Activated B cell treated with CpG ODN at 0.5 μM for 24 hours (primary cell): ENCODE results near the gene AUTS2. TPM values are rescaled to one million over a fixed set of nuclear protein-coding genes. Genes with fewer than 3 reads are reported as not detected.

ENCODE experiments used
- ATAC-seq: fragments of 200-7000 bp; cut with Tn5 transposase; one replicate; pipeline ENCODE4 v1.10.0; 2021; ENCODE audit warnings: low read depth, mild to moderate bottlenecking, moderate library complexity
- CTCF ChIA-PET: fragments of 350-600 bp; sonication (Branson Sonifier 250); formaldehyde crosslinking; loops from one replicate; lab custom pipeline; 2021; ENCODE audit warnings: antibody characterized with exemption; lab: Charles Lee
- POLR2A ChIA-PET: fragments of 350-600 bp; sonication (Branson Sonifier 250); formaldehyde crosslinking; loops from one replicate; lab custom pipeline; 2021; ENCODE audit warnings: antibody characterized with exemption; lab: Charles Lee
- DNase-seq: peaks from one replicate; pipeline ENCODE4 v3.0.0; 2022
- H3K27ac Mint-ChIP-seq: one replicate; pipeline ENCODE4 v1.8.0; 2020; ENCODE audit warnings: mixed read lengths
- H3K27me3 Mint-ChIP-seq: one replicate; pipeline ENCODE4 v1.8.0; 2021; ENCODE audit warnings: mixed read lengths
- H3K36me3 Mint-ChIP-seq: one replicate; pipeline ENCODE4 v1.8.0; 2021; ENCODE audit warnings: low read depth, mixed read lengths
- H3K4me1 Mint-ChIP-seq: one replicate; pipeline ENCODE4 v1.8.0; 2021; ENCODE audit warnings: mixed read lengths
- H3K4me3 Mint-ChIP-seq: one replicate; pipeline ENCODE4 v1.8.0; 2020; ENCODE audit warnings: mild to moderate bottlenecking, mixed read lengths
- H3K9me3 Mint-ChIP-seq: one replicate; pipeline ENCODE4 v1.8.0; 2020; ENCODE audit warnings: mixed read lengths
- CTCF ChIP-seq: fragments of 200-600 bp; IDR thresholded peaks from one replicate; pipeline ENCODE4 v1.8.0; 2022; ENCODE audit warnings: antibody characterized with exemption, mild to moderate bottlenecking
- intact Hi-C: fragments of 100-400 bp; cut with micrococcal nuclease; formaldehyde crosslinking; loops from one replicate; pipeline ENCODE4 v1.15.1; 2024
- total RNA-seq: library from RNA; stranded (reverse); gene quantifications from 2 replicates; pipeline ENCODE4 v1.2.3, GENCODE V29; 2022

AUTS2 gene
- total RNA-seq, 1 donor from 2014 or later, result 15.9 TPM

- ATAC-seq (no peak), DNase-seq (no peak)
- POLR2A ChIA-PET, result no interaction called here
- Mint-ChIP-seq H3K27me3 (no peaks in the 10 kb centered on the region), H3K4me3 (no peak overlapping the region), H3K36me3 (peaks cover 48% of the 10 kb centered on the region), H3K9me3 (no peaks in the 10 kb centered on the region), H3K4me1 (no peaks in the 10 kb centered on the region), H3K27ac (no peak overlapping the region)
- CTCF ChIA-PET, result no interaction called here
- intact Hi-C loops, result no loop called here
- no peak for TF ChIP-seq CTCF
Observed at GRCh38 chr7:70790215-70791073, 1192.2 kb downstream of the AUTS2 start.

GRCh38 chr7:70791341-70791740 is 1193.1 kb downstream of the AUTS2 start:
- POLR2A ChIA-PET, result no interaction called here
- Mint-ChIP-seq H3K4me3 (no peak overlapping the region), H3K36me3 (peaks cover 41% of the 10 kb centered on the region), H3K27ac (no peak overlapping the region), H3K4me1 (no peaks in the 10 kb centered on the region), H3K27me3 (no peaks in the 10 kb centered on the region), H3K9me3 (no peaks in the 10 kb centered on the region)
- CTCF ChIA-PET, result no interaction called here
- ATAC-seq, result no peak
- intact Hi-C loops, result no loop called here
- no peak for TF ChIP-seq CTCF
- no peak for DNase-seq

- Mint-ChIP-seq H3K4me3 (no peak overlapping the region), H3K9me3 (no peaks in the 10 kb centered on the region), H3K4me1 (peaks cover 2% of the 10 kb centered on the region), H3K27ac (no peak overlapping the region), H3K27me3 (no peaks in the 10 kb centered on the region), H3K36me3 (peaks cover 25% of the 10 kb centered on the region)
- DNase-seq (no peak), ATAC-seq (no peak)
- CTCF ChIA-PET, result no interaction called here
- intact Hi-C loops, result no loop called here
- POLR2A ChIA-PET, result no interaction called here
- no peak for TF ChIP-seq CTCF
Observed at GRCh38 chr7:70793060-70793459, 1194.8 kb downstream of the AUTS2 start.

- H3K4me3 Mint-ChIP-seq, result no peak overlapping the region
Observed at GRCh38 chr7:70793821-70794220, 1195.5 kb downstream of the AUTS2 start.

More at GRCh38 chr7:70793821-70794220, 1195.5 kb downstream of the AUTS2 start:
- Mint-ChIP-seq H3K27ac (no peak overlapping the region), H3K9me3 (no peaks in the 10 kb centered on the region), H3K36me3 (peaks cover 22% of the 10 kb centered on the region), H3K27me3 (no peaks in the 10 kb centered on the region), H3K4me1 (peaks cover 2% of the 10 kb centered on the region)
- POLR2A ChIA-PET, result no interaction called here
- intact Hi-C loops, result no loop called here
- CTCF ChIA-PET, result no interaction called here
- ATAC-seq (no peak), DNase-seq (no peak)
- no peak for TF ChIP-seq CTCF
